Activated T-cell treated with anti-CD3 and anti-CD28 coated beads for 4 hours (primary cell): ENCODE data around the gene SNRNP70.

Source experiments
- DNase-seq: peaks from one replicate; pipeline ENCODE4 v3.0.0-alpha.2; 2020

Gene SNRNP70

DNA sequence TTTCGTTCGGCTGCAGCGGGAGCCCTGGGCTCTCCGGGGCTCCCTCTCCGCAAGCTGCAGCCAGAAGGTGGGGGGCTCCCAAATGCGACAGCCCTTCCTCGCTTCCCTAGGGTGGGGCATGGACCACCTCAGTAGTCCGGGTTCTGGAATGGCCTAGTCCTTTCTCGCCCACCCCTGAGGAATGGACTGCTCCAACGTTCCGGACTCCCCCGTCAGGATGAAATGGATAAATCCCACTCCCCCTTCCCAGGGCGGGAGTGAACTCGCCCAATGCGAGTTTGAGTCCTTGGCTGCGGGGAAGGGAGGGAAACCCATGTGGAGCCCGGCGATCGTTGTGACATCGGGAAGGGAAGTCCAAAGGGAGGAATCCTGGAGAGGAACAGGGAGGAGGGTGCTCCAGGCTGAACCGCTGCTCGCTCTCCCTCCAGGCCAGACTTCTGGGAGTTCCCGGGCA is 64.4 kb downstream of the SNRNP70 start:
- no peak for DNase-seq

DNA sequence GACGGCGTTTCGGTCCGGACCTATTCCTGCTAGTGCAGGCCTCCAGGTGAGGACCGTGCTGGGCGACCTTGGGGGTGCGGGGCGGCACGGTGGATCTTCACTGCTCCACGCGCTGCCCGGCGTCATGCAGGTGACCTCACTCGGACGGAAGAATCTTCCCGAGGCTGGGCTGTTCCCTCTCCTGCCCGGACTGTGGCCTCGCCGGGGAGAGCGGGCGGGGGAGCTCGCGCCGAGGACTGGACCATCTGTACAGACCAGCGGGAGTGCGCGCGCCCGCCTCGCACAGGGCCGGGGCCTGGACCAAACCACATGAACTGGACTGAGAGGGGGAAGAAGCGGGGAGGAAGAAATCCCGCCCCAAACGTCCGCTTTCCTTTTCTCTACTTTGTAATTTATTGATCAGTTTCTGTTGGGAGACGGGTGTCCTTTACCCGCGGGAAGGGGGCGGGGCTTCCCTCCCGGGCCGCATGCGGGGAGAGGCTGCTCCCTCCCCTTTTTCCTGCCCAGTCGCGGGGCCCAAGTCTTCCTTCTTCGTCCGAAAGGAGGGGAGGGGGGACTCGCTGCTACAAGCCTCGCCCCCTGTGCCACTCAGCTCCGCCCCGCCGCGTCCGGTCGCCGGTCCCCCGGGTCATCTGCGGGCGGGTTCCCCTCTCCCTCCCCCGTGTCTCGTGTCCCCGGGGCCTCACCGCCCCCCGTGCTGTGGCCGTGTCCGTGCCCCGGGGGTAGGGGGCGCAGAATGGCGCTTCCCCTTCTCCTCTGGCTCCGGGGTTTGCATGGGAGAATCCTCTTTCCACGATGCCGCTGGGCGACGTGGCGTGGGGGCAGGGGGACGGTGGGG is 65.1 kb downstream of the SNRNP70 start:
- DNase-seq = peak; percentile 23

DNA sequence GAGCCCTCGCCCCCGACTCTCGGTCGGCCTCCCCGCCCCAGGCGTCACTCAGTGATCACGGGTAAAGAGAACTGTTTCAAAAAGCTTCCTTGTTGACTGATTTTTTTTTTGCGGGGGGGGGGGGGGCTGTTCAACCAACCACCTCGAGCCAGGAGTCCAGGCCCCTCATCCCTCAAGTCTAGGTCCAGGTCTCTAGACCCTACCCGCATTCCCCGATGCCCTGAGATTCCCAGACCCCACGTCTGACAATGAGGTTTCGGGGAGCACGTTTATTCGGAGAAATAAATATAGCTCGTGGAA is 65.6 kb downstream of the SNRNP70 start:
- no peak for DNase-seq

DNA sequence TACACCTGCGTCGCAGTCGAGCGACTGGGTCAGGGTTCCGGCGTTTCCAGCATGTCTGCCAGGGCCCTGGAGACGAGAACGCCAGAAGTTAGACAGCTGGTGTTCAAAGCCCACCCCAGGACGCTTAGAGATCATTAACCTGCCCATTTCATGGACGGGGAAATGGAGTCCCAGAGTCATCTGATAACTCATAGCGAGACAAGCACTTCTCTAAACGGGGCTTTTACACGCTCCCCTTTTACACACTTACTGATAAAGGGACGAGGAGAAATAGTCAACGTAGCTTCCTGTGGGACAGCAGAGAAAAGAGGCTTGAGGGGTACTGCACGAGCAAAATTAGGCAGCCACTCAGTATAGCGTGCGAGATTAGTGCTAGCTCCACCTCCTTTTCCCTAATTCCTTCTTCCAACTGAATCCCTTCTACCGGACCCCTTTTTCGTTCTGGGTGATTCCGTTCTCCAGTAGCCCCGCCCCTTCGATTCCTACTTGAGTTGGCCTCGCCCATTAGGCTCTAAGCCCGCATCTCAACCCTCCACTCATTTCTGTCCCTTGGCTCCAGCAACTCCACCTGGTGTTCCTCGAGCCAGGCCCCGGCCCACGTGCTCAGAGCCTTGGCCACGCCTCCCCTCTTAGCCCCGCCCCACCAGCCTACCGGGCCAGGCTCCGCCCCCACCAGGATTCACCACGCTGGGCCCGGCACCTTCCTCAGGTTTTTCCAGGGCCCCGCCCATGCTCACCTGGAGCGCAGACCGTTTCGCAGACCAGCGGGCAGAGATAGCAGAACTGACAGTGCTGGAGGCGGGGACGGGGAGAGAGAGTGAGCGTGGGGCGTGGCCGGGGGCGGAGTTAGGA is 66.2 kb downstream of the SNRNP70 start:
- no peak for DNase-seq

DNA sequence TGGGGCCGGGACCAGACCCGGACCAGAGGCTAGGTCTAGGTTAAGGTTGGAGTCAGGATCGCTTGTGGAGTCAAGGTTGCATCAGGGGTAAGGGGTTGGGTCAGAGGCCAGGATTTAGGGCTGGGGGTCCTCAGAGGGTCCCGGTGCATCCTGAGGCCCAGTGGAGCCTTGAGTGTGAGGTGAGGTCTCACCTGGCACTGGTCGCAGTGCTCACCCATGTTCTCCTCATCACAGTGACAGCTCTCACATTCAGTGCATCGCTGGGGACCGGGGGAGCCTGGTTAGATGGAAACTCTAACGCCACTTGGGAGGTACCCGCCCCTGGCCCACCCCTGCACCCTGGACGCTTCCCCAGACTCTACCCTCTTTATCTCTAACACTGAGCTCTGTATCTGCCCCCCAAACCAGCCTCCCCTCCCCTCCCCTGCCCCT is 66.9 kb downstream of the SNRNP70 start:
- DNase-seq = no peak

DNA sequence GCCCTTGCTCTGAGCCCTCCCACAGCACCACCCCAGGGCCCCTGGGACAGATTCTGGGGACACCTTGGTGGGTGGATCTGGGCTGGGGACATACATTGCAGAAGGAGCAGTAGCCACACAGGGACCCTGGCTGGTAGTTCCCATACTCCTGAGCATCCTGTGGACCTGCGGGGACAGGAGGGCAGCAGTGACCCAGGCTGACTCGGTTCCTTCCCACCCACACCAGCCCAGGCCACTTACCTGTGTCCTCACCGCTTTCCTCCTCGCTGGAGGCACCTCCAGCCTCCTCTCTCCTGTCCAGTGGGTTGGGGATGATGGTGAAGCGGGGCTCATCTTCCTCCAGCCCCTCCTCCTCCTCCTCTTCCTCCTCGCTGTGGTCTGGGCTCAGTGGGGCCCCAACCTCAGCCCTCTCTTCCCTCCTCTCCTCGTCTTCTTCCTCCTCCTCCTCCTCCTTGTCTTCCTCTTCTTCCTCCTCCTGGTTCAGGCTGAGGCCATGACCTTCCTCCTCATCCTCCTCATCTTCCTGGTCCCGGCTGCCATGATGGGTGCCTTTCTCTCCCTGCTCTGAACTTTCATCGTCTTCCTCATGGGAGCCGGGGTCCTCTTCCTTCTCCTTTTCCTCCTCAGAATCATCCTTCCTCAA is 68.0 kb downstream of the SNRNP70 start:
- DNase-seq = no peak

DNA sequence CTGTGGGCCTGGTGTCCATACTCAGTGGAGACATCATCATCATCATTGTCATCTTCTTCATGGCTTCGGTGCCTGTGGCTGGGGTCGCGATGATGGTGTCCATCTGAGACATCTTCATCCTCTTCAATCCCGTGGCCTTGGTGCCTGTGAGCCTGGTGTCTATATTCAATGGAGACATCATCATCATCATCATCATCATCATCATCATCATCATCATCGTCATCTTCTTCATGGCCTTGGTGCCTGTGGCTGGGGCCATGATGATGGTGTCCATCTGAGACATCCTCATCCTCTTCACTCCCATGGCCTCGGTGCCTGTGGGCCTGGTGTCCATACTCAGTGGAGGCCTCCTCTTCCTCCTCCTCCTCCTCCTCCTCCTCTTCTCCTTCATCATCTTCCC is 69.0 kb downstream of the SNRNP70 start:
- no peak for DNase-seq

DNA sequence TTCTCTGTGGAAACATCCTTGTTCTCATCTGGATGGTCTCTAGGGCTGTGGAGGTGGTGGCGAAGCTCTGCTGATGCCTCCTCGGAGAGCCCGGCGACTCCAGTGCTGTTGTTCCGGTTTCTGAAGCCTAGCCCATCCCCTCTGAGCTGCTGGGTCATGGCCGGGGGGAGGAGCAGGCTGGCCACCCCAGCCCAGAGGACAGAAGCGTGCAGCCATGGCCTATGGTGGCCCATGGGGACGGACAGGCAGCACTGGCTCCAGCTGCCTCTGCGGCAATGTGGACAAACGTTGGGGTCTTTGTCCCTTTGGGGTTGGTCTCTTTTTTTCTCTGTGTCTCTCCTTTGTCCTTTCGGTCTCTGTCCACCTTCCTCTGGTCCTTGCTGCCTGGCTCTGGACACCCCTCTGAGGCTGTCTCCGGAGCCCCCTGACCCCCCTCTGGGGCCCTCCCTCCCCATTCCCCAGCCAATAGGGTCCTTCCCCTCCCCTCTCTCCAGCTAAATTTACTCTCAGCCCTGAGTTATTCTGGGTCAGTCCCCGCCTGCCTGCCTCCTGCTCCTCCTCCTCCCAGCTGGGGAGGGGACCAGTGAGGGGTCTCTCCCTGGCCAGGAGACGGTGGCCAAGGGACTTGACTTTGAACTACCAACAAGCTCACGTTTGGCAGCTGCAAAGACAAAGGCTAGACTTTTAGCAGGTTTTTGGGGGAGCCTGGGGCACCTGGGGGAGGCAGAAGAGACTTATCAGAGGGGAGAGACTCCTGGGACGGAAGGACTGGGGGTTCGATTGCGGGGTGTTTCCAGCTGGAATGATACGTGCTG is 70.0 kb downstream of the SNRNP70 start, which contains the start of gene HRC:
Gene HRC (minus strand): TSS at position 392 of the 815 bp plus-strand sequence. CDS start 159 bp downstream, at position 233.
- DNase-seq = no peak

DNA sequence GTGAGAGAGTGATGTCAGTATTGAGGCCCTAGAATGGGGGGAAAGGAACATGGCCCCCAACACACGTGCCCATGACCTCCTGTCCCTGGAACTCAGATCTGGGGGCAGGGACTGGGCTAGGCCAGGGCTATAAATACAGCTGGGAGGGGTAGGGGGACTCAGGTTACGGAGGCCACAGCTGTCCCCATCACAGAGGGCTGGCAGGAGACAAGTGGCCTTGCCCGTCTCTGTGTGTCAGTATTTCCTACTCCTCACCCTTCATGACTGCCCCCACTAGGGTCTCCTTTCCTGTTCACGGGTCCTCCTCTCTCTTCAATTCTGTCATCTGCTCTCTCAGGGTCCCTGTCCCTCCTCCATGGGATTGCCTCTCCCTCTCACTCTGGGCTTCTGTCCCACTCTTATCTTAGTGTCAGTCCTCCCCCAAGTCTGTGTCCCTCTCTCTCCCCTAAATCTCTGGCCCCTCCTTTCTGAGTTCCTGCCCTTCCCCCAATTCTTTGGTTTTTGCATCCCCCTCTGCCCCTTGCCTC is 70.6 kb downstream of the SNRNP70 start:
- no peak for DNase-seq

DNA sequence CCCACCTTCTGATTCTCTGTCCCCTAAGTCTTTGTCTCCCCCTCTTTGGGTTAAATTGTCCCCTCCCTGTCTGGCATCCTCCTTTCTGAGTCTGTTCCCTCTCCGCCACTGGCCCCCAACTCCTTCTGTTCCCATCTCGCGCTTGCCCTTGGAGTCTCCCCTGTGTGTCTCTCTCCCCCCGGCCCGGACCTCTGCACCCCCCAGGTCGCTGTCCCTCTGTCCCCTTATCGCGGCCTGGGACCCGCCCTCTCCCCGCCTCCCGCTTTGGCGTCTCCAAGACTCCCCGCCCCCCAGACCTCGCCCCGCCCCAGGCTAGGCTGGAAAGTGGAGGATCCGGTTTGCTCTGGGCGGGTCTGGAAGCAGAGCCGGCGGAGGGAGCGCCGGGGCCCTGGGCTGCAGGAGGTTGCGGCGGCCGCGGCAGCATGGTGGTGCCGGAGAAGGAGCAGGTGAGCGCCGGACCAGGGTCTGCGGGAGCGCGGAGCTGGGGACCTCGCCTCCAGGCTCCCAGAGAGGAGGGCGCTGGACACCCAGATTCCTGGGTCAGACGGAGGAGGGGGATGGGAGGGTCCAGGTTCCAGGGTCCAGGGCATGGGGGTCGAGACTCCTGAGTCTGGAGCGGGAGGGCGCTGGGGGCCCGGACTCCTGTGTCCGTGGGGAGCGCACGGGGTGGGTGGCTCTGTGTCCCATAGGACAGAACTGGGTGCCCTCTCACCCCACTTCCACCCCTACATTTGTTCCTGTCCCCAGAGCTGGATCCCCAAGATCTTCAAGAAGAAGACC is 72.4 kb downstream of the SNRNP70 start, which contains the start of gene TRPM4:
Gene TRPM4 (plus strand): TSS at position 348 of the 780 bp plus-strand sequence. CDS start 75 bp downstream, at position 423.
- no peak for DNase-seq
